GF-D8 (cell line): ENCODE measurements around the gene AP5S1.
"Not testable (repeated sequence)": the region's sequence is repeated elsewhere in the genome, so short reads cannot be mapped to it uniquely, and the experiment has no call there.

Experiments used
- DNase-seq: peaks from one replicate; lab custom pipeline; 2025; lab: John Stamatoyannopoulos, UW

Gene AP5S1

GRCh38 chr20:3789201-3789600 is 31.1 kb upstream of the AP5S1 start:
- DNase-seq = not testable (repeated sequence)

GRCh38 chr20:3794168-3794567 is 26.2 kb upstream of the AP5S1 start:
- not testable (repeated sequence) for DNase-seq

DNA sequence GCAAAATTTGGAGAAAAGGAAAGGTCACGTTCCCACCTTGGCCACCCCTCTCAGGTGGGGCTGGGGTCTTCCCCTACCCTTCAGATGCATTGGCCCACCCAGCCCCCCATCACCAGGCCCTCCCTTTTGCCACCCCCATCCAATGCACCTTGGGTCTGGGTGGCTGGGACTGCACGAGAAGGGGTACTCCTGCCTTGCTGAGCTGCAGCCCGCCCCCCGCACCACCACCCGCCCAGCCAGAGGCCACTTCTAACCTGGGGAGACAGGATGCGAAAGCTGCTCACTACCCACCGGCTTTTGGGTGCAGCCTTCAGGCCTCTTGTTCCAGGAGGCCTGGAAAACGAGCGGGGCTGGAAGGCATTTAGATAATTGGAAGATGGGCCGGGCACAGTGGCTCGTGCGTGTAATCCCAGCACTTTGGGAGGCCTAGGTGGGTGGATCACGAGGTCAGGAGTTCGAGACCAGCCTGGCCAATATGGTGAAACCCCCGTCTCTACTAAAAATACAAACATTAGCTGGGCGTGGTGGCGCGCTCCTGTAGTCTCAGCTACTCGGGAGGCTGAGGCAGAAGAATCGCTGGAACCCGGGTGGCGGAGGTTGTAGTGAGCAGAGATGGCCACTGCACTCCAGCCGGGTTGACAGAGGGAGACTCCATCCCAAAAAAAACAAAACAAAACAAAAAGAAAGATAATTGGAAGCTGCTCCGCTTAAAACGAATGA is 25.5 kb upstream of the AP5S1 start:
- no peak for DNase-seq

- DNase-seq = peak; percentile 59
Observed at GRCh38 chr20:3795511-3796468, 24.6 kb upstream of the AP5S1 start, which contains the start of gene CDC25B. CDC25B (plus strand) TSS chr20:3796310; CDS start chr20:3796532, 222 bp downstream.

GRCh38 chr20:3796477-3797225 is 23.7 kb upstream of the AP5S1 start:
- no peak for DNase-seq

GRCh38 chr20:3797226-3797545 is 23.2 kb upstream of the AP5S1 start:
- no peak for DNase-seq

GRCh38 chr20:3797592-3798372 is 22.6 kb upstream of the AP5S1 start:
- DNase-seq = no peak

DNA sequence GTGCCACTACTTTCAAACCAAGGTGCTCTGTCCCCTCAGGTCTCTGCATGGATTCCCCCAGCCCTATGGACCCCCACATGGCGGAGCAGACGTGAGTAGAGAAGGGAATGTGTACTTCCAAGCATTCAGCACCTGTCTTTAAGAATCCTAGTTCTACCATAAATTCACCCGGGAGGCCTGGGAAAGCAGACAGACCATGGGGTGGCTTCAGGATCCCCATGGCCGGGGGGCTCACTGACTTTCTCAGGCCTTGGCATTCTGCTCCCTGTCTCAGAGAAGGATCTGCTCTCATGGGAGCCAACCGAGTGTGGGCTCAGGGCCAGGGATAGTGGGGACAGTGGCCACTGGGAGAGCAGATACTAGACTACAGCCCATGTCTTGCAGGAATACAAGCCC is 22.0 kb upstream of the AP5S1 start:
- no peak for DNase-seq

DNA sequence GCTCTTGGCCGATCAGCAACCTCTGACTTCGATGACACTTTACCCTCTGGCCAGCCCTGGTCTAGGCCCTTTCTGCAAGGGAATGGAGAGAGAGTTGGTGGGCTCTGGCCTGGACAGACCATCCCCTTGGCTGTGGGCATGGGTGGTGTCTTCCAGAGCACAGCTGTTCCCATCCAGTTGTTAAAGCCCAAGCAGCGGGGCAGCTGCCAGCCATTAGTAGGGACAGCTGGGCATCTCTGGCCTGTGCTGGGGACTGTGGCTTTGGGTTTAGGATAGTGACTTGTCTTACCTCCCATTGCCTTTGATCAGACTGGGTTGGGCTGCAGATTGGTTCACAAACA is 21.5 kb upstream of the AP5S1 start:
- no peak for DNase-seq

GRCh38 chr20:3800256-3800877 is 20.0 kb upstream of the AP5S1 start:
- DNase-seq = no peak

DNA sequence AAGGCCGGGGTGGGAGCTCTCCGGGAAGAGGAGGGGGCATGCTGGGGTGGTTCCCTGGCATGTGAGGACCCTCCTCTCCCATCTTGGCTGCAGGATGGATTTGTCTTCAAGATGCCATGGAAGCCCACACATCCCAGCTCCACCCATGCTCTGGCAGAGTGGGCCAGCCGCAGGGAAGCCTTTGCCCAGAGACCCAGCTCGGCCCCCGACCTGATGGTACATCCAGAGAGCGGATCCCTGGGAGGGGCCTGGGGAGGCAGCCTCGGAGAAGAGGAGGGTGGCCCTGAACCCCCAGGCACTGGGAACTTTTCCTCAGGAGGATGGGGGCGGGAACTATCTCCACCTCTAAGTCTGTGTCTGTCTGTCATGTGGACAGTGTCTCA is 19.5 kb upstream of the AP5S1 start:
- no peak for DNase-seq

DNA sequence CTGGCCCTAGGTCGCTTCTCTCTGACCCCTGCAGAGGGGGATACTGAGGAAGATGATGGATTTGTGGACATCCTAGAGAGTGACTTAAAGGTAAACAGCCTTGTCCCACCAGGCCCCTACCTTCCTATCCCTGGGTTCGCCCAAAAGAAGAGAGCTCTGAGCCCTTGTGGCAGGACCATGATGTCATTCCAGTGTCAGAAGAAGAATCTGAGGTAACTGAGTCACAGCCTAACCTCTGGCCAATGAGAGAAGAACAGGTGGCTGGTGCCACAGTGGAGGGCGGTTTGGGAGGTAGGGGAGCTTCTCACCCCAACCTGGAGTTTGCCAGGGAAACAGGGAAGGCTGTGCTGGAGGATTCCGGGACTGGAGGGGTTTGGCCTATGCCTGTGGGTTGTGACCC is 19.0 kb upstream of the AP5S1 start:
- no peak for DNase-seq

- DNase-seq = no peak
Observed at GRCh38 chr20:3801846-3802245, 18.5 kb upstream of the AP5S1 start.

- DNase-seq = no peak
Observed at GRCh38 chr20:3802524-3803239, 17.7 kb upstream of the AP5S1 start.

- no peak for DNase-seq
Observed at GRCh38 chr20:3803289-3803688, 17.1 kb upstream of the AP5S1 start.

- DNase-seq = no peak
Observed at GRCh38 chr20:3803854-3804253, 16.5 kb upstream of the AP5S1 start.

DNA sequence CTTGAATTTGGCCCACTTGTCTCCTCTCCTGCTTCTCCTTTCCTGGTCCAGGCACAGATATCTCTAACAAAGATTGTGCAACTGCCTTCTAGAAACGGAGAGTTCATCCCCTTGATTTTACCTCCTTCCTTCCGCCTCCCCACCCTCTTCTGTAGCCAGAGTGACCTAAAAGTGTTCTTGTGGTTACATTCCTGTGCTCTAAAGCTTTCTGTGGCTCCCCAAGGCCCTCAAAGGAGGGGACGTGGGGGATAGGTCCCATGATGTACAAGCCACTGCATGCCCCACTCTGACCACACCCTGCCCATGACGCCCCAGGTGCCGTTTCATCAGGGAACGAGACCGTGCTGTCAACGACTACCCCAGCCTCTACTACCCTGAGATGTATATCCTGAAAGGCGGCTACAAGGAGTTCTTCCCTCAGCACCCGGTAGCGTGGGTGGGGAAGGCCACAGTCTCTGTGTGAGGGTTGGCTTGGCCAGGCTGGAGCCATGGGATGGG is 16.0 kb upstream of the AP5S1 start:
- DNase-seq = no peak

DNA sequence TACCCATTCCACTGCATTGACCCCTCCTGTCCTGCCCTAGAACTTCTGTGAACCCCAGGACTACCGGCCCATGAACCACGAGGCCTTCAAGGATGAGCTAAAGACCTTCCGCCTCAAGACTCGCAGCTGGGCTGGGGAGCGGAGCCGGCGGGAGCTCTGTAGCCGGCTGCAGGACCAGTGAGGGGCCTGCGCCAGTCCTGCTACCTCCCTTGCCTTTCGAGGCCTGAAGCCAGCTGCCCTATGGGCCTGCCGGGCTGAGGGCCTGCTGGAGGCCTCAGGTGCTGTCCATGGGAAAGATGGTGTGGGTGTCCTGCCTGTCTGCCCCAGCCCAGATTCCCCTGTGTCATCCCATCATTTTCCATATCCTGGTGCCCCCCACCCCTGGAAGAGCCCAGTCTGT is 15.6 kb upstream of the AP5S1 start:
- DNase-seq = no peak

DNA sequence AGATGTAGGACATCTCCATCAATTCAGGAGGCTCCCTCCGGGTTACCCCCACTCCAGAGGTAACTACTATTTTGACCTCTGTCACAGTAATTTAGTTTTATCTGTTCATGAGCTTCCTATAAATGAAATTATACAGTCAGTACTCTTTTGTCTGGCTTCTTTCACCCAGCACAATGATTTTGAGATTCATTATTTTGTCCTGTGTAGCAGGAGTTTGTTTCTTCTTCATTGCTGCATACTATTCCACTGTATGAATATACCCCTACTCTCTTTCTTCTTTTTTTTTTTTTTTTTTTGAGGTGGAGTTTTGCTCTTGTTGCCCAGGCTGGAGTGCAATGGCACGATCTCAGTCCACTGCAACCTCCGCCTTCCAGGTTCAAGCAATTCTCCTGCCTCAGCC is 11.8 kb upstream of the AP5S1 start:
- DNase-seq = no peak

DNA sequence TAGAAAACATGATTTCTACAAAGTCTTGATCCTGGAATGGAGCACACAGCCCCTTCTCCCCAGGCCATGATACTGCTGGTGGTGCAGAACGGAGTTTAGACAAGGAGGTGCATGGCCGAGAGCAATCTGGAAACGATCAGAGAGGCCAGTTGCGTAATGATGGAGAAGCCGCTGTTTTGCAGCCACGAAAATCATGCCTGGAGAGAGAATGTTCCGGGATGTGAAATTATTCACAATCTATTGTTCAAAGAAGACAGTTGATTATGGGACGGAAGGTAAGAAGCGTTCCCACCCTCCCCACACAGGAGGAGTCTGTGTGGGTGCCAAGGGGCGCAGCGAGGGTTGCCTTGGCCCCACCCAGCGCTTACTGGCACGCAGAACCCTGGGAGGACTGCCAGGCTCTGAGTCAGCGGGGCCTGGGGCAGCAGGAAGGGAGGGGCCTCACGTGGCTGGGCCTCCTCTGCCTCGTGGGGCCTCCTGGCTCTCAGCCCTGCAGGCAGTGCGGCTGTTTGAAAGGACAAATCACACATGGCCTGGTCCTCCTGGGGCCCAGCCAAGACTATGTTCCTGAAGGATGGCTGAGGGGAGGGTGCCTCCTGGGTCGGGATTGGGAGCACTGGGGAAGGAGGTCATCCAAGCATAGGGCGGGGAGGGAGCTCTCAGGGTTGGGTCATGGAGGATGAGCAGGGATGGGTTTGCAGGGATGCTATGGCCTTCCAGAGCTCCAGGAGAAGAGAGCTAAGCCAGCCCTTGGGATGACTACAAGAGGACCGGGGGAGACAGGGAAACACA is 8.7 kb upstream of the AP5S1 start:
- DNase-seq = peak; percentile 69
